H9 (cell line): Measurements from ENCODE around the gene RPL23. TPM values are rescaled to one million over a fixed set of nuclear protein-coding genes. Genes with fewer than 3 reads are reported as not detected.
A peak's percentile ranks its signal among the peaks of the same experiment; 100 is the strongest.

Experiments
- DNase-seq: peaks from one replicate; pipeline ENCODE4 v3.0.0-alpha.2; 2017
- H2AFZ ChIP-seq: one replicate; pipeline ENCODE4 v1.6.1; 2013; ENCODE audit warnings: mild to moderate bottlenecking, low read length, control low read depth, moderate library complexity
- H2AK5ac ChIP-seq: 2 replicates; pipeline ENCODE4 v1.6.1; 2013; ENCODE audit warnings: low read length, control low read depth, mixed read lengths; ENCODE audit not compliant: insufficient read length
- H2BK120ac ChIP-seq: one replicate; pipeline ENCODE4 v1.6.1; 2013; ENCODE audit warnings: low read depth, mild to moderate bottlenecking, low read length, control low read depth, inconsistent platforms; ENCODE audit not compliant: poor library complexity, severe bottlenecking
- H2BK12ac ChIP-seq: 2 replicates; pipeline ENCODE4 v1.6.1; 2013; ENCODE audit warnings: low read length, control low read depth, mixed read lengths, low read depth; ENCODE audit not compliant: insufficient read length
- H2BK15ac ChIP-seq: 2 replicates; pipeline ENCODE4 v1.6.1; 2013; ENCODE audit warnings: low read depth, low read length, control low read depth
- H2BK20ac ChIP-seq: one replicate; pipeline ENCODE4 v1.6.1; 2013; ENCODE audit warnings: low read depth, mild to moderate bottlenecking, low read length, control low read depth, inconsistent platforms; ENCODE audit not compliant: poor library complexity, severe bottlenecking
- H2BK5ac ChIP-seq: 2 replicates; pipeline ENCODE4 v1.6.1; 2013; ENCODE audit warnings: low read length, control low read depth, mixed read lengths; ENCODE audit not compliant: insufficient read length
- H3K14ac ChIP-seq: 2 replicates; pipeline ENCODE4 v1.6.1; 2013; ENCODE audit warnings: low read length, control low read depth; ENCODE audit not compliant: insufficient read depth
- H3K18ac ChIP-seq: 2 replicates; pipeline ENCODE4 v1.6.1; 2013; ENCODE audit warnings: low read depth, mild to moderate bottlenecking, mixed read lengths, low read length, control low read depth; ENCODE audit not compliant: insufficient read length
- H3K23ac ChIP-seq: 2 replicates; pipeline ENCODE4 v1.6.1; 2013; ENCODE audit warnings: low read length, control low read depth, mixed read lengths, low read depth; ENCODE audit not compliant: insufficient read length
- H3K23me2 ChIP-seq: 2 replicates; pipeline ENCODE4 v1.6.1; 2013; ENCODE audit warnings: low read depth, mild to moderate bottlenecking, mixed read lengths, low read length, control low read depth; ENCODE audit not compliant: insufficient read length, poor library complexity, severe bottlenecking
- H3K27ac ChIP-seq: 2 replicates; pipeline ENCODE4 v1.5.1; 2013; ENCODE audit warnings: low read length, control low read depth, mixed read lengths, low read depth; ENCODE audit not compliant: insufficient read length
- H3K27me3 ChIP-seq: 2 replicates; pipeline ENCODE4 v1.6.1; 2013; ENCODE audit warnings: low read length, control low read depth, inconsistent platforms; ENCODE audit not compliant: insufficient read depth
- H3K4ac ChIP-seq: 2 replicates; pipeline ENCODE4 v1.6.1; 2013; ENCODE audit warnings: low read depth, mild to moderate bottlenecking, control low read depth, inconsistent platforms, low read length, moderate library complexity
- H3K4me1 ChIP-seq: 2 replicates; pipeline ENCODE4 v1.6.1; 2013; ENCODE audit warnings: low read length, control low read depth, inconsistent platforms; ENCODE audit not compliant: insufficient read depth
- H3K4me2 ChIP-seq: 2 replicates; pipeline ENCODE4 v1.6.1; 2013; ENCODE audit warnings: low read length, control low read depth, mixed read lengths; ENCODE audit not compliant: insufficient read length, insufficient read depth
- H3K56ac ChIP-seq: 2 replicates; pipeline ENCODE4 v1.6.1; 2013; ENCODE audit warnings: low read depth, mild to moderate bottlenecking, mixed read lengths, low read length, control low read depth; ENCODE audit not compliant: insufficient read length
- H3K79me1 ChIP-seq: 2 replicates; pipeline ENCODE4 v1.6.1; 2013; ENCODE audit warnings: low read depth, mild to moderate bottlenecking, moderate library complexity, low read length, control low read depth, inconsistent platforms; ENCODE audit not compliant: insufficient read depth, poor library complexity, severe bottlenecking
- H3K79me2 ChIP-seq: 2 replicates; pipeline ENCODE4 v1.6.1; 2013; ENCODE audit warnings: low read length, control low read depth, inconsistent platforms; ENCODE audit not compliant: insufficient read depth
- H3K9ac ChIP-seq: 2 replicates; pipeline ENCODE4 v1.6.1; 2013; ENCODE audit warnings: low read length, control low read depth, mixed read lengths; ENCODE audit not compliant: insufficient read length; ENCODE audit errors: extremely low read depth
- H3K9me3 ChIP-seq: one replicate; pipeline ENCODE4 v1.6.1; 2013; ENCODE audit warnings: low read depth, low read length, inconsistent platforms; ENCODE audit not compliant: control insufficient read depth
- H3T11ph ChIP-seq: one replicate; pipeline ENCODE4 v1.6.1; 2013; ENCODE audit warnings: mild to moderate bottlenecking, low read length, control low read depth, inconsistent platforms
- H4K20me1 ChIP-seq: one replicate; pipeline ENCODE4 v1.6.1; 2013; ENCODE audit not compliant: control insufficient read depth, insufficient read length, insufficient read depth
- H4K5ac ChIP-seq: 2 replicates; pipeline ENCODE4 v1.6.1; 2013; ENCODE audit warnings: low read depth, mild to moderate bottlenecking, mixed read lengths, low read length, control low read depth; ENCODE audit not compliant: insufficient read length
- H4K8ac ChIP-seq: replicated peaks from 2 replicates; pipeline ENCODE4 v1.6.1; 2013; ENCODE audit warnings: low read length, control low read depth, mixed read lengths, low read depth; ENCODE audit not compliant: insufficient read length
- H4K91ac ChIP-seq: 2 replicates; pipeline ENCODE4 v1.6.1; 2013; ENCODE audit warnings: low read depth, mild to moderate bottlenecking, moderate library complexity, mixed read lengths, low read length, control low read depth; ENCODE audit not compliant: insufficient read length
- H3K27ac Mint-ChIP-seq, 3 experiments: 2 replicates in 2 of 3; 3 replicates in 1 of 3; pipeline ENCODE4 v1.8.0; 2020 to 2021; ENCODE audit warnings: mixed read lengths in 3 of 3, mild to moderate bottlenecking in 1 of 3, moderate library complexity in 1 of 3
- H3K27me3 Mint-ChIP-seq: 2 replicates; pipeline ENCODE4 v1.8.0; 2021; ENCODE audit warnings: low read depth, mild to moderate bottlenecking, moderate library complexity, mixed read lengths
- H3K36me3 Mint-ChIP-seq, 3 experiments: 2 replicates in 2 of 3; 3 replicates in 1 of 3; pipeline ENCODE4 v1.8.0; 2020 to 2021; ENCODE audit warnings: low read depth in 3 of 3, mixed read lengths in 3 of 3; ENCODE audit not compliant: insufficient read depth in 1 of 3
- H3K4me1 Mint-ChIP-seq, 2 experiments: 2 replicates each; pipeline ENCODE4 v1.8.0; 2020; ENCODE audit warnings: mixed read lengths in 2 of 2
- H3K4me3 Mint-ChIP-seq, 2 experiments: 2 replicates in 1 of 2; 3 replicates in 1 of 2; pipeline ENCODE4 v1.8.0; 2020 to 2021; ENCODE audit warnings: mild to moderate bottlenecking in 2 of 2, mixed read lengths in 2 of 2, moderate library complexity in 1 of 2
- H3K9me3 Mint-ChIP-seq, 2 experiments: 2 replicates in 1 of 2; 3 replicates in 1 of 2; pipeline ENCODE4 v1.8.0; 2020; ENCODE audit warnings: mild to moderate bottlenecking in 2 of 2, mixed read lengths in 2 of 2, moderate library complexity in 1 of 2
- WGBS: extraction: QIAGEN DNeasy Blood & Tissue Kit; methylation state at CpG from one replicate; pipeline ENCODE4 v1.1.7; 2013; ENCODE audit warnings: missing lambda C conversion rate, low lambda C conversion rate, mixed read lengths; ENCODE audit not compliant: insufficient read length; ENCODE audit errors: extremely low coverage; 5-methylcytosine and 5-hydroxymethylcytosine counted together
- total RNA-seq: library from RNA; stranded (reverse); gene quantifications from 2 replicates; pipeline ENCODE4 v1.2.1, GENCODE V29; 2021
- TF ChIP-seq, protein P1 (sequence below): fragments of 200-600 bp; sonication (generic); conservative IDR thresholded peaks from 3 replicates; pipeline ENCODE4 v1.8.0; 2021; ENCODE audit warnings: antibody characterized with exemption, mild to moderate bottlenecking

Gene RPL23
- total RNA-seq, 1 experiment from 2014 or later, result 2,084 TPM

- TF ChIP-seq, protein P1, sequence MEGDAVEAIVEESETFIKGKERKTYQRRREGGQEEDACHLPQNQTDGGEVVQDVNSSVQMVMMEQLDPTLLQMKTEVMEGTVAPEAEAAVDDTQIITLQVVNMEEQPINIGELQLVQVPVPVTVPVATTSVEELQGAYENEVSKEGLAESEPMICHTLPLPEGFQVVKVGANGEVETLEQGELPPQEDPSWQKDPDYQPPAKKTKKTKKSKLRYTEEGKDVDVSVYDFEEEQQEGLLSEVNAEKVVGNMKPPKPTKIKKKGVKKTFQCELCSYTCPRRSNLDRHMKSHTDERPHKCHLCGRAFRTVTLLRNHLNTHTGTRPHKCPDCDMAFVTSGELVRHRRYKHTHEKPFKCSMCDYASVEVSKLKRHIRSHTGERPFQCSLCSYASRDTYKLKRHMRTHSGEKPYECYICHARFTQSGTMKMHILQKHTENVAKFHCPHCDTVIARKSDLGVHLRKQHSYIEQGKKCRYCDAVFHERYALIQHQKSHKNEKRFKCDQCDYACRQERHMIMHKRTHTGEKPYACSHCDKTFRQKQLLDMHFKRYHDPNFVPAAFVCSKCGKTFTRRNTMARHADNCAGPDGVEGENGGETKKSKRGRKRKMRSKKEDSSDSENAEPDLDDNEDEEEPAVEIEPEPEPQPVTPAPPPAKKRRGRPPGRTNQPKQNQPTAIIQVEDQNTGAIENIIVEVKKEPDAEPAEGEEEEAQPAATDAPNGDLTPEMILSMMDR, result no peak
- Histone ChIP-seq H3T11ph (no peak overlapping the region), H4K20me1 (peaks cover 2% of the 10 kb centered on the region), H4K8ac (no peak overlapping the region), H3K14ac (no peak overlapping the region; the same call in 1 of the 2 replicates), H3K18ac (no peak overlapping the region), H3K27me3 (no peaks in the 10 kb centered on the region), H3K27ac (no peak overlapping the region), H3K4ac (no peak overlapping the region), H3K79me2 (0 out of 2 replicates have a peak, but pooled peaks cover 2% of the 10 kb centered on the region), H4K91ac (no peak overlapping the region), H2AFZ (no peak overlapping the region), H3K79me1 (no peaks in the 10 kb centered on the region), H2BK120ac (no peak overlapping the region), H2BK5ac (no peak overlapping the region), H2AK5ac (no peak overlapping the region), H2BK20ac (no peak overlapping the region), H4K5ac (no peak overlapping the region), H3K23me2 (no peaks in the 10 kb centered on the region), H3K23ac (no peak overlapping the region), H3K9ac (no peak overlapping the region), H3K4me2 (no peak overlapping the region), H2BK15ac (no peak overlapping the region), H3K4me1 (no peaks in the 10 kb centered on the region), H3K56ac (no peak overlapping the region), H3K9me3 (no peaks in the 10 kb centered on the region), H2BK12ac (no peak overlapping the region)
- Mint-ChIP-seq H3K27me3 (no peaks in the 10 kb centered on the region), H3K9me3 (no peaks in the 10 kb centered on the region), H3K4me3 (no peak overlapping the region), H3K4me1 (peaks cover 18 to 19% of the 10 kb centered on the region in 2 experiments), H3K27ac (no peak overlapping the region), H3K36me3 (peaks cover 4 to 52% (median 43%) of the 10 kb centered on the region in 3 experiments; a peak in 5 of 7 replicates)
- WGBS, result no CpG with 5 or more reads among the region's 6 CpGs
- peak; percentile 47 for DNase-seq
Observed at GRCh38 chr17:38893607-38894006, 40.1 kb upstream of the RPL23 start.
